Effector CD8-positive, alpha-beta T cell (primary cell): Measurements from ENCODE around the gene PRSS53.

Experiments used
- DNase-seq: peaks from one replicate; lab custom pipeline; 2025; lab: John Stamatoyannopoulos, UW

Gene PRSS53

DNA sequence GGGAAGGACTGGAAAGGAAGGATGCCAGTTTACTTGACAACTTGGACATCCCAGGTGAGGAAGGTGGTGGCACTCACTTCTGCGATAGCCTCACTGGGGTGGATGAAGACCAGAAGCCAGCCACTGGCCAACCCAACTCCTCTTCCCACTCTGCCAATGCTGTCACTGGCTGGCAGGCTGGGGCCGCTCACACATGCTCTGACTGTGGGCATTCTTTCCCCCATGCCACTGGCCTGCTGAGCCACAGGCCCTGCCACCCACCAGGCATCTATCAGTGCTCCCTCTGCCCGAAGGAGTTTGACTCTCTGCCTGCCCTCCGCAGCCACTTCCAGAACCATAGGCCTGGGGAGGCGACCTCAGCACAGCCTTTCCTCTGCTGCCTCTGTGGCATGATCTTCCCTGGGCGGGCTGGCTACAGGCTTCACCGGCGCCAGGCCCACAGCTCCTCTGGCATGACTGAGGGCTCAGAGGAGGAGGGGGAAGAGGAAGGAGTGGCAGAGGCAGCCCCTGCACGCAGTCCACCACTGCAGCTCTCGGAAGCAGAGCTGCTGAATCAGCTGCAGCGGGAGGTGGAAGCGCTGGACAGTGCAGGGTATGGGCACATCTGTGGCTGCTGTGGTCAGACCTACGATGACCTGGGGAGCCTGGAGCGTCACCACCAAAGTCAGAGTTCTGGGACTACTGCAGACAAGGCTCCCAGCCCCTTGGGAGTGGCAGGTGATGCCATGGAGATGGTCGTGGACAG lies 10.0 kb downstream of the PRSS53 start:
- DNase-seq = no peak

DNA sequence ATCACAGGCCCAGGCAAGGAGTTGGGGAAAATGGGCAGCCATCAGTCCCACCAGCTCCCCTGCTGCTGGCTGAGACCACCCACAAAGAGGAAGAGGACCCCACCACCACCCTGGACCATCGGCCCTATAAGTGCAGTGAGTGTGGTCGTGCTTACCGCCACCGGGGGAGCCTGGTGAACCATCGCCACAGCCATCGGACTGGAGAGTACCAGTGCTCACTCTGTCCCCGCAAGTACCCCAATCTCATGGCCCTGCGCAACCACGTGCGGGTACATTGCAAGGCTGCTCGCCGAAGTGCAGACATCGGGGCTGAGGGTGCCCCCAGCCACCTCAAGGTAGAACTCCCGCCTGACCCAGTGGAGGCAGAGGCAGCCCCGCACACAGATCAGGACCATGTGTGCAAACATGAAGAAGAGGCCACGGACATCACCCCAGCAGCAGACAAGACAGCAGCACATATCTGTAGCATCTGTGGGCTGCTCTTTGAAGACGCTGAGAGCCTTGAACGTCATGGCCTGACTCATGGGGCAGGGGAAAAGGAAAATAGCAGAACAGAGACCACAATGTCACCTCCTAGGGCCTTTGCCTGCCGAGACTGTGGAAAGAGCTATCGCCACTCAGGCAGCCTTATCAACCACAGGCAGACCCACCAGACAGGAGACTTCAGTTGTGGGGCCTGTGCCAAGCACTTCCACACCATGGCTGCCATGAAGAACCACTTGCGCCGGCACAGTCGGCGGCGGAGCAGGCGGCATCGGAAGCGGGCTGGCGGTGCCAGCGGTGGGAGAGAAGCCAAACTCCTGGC lies 10.9 kb downstream of the PRSS53 start:
- no peak for DNase-seq

DNA sequence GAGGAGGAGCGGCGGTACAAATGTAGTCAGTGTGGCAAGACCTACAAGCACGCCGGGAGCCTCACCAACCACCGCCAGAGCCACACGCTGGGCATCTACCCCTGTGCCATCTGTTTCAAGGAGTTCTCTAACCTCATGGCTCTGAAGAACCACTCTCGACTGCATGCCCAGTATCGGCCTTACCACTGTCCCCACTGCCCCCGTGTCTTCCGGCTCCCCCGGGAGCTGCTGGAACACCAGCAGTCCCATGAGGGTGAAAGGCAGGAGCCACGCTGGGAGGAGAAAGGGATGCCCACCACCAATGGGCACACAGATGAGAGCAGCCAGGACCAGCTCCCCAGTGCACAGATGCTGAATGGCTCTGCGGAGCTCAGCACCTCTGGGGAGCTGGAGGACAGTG lies 11.7 kb downstream of the PRSS53 start:
- no peak for DNase-seq

DNA sequence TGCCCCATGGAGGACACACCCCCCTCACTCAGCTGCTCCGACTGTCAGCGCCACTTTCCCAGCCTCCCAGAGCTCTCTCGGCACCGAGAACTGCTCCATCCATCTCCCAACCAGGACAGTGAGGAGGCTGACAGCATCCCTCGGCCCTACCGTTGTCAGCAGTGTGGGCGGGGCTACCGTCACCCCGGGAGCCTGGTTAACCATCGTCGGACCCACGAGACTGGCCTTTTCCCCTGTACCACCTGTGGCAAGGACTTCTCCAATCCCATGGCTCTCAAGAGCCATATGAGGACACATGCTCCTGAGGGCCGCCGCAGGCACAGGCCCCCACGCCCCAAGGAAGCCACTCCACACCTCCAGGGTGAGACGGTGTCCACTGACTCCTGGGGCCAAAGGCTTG lies 12.4 kb downstream of the PRSS53 start:
- no peak for DNase-seq

DNA sequence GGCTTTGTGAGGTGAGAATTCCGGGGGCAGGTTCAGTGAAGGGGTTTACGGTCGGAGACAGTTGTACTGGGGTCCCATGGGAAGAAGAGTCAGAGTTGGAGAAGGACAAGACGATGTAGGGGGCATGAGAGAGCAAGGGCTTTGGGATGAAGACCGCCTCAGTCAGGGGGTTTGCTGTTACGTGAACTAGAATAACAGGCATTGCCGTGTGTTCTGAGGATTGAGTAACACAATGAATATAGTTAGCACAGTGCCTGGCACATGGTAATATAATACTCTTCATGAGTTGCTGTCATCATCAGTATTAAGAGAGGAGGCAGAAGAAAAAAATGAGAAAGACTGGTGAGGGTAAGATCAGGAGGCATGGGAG lies 13.9 kb downstream of the PRSS53 start:
- no peak for DNase-seq

DNA sequence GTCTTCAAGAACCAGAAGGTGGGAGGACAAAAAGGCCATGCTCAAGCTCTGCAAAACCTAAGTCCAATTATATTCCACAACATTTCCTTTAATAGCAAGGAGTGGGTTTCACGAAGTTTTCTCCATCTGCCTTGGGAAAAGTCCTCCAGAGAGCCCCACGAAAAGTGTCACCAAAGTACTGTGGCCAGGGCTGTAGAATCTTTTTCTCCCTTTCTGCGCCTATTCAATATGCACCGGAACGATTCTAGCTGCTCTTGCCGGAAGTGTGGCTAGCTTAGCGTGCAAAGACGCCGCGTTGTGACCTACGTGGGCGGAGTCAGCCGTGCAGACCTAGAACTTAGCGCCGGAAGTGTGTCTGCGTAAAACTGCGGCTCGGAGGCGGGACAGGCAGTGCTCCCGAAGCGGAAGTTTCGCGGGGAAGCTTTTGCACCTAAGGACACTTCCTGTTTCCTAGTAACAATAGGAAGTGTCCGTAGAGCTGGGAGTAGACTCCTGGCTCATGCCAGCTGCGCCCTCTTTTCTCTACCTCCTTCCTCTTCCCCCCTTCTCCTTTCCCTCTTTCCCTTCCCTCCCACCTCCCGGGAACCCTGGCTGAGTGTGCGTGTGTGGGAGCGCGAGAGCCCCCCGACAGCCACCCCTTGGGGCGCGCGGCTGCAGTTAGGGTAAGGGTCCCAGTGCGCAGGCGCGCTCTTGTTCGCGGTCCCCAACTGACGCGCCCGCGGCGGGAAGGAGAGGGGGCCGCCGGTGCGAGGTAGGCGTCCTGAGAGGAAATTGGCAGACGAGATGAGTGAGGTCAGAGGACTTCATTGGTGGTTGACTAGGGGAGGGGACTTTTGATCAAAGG lies 14.6 kb downstream of the PRSS53 start, which contains the start of the genes ZNF646 and ZNF668:
TSS of gene ZNF646 (plus strand) at position 453 of the 844 bp plus-strand sequence. CDS start 1,903 bp downstream, outside the sequence.
TSS of gene ZNF668 (minus strand) at position 271 of the 844 bp plus-strand sequence. CDS start 9,781 bp downstream, outside the sequence.
- peak; percentile 93 for DNase-seq

DNA sequence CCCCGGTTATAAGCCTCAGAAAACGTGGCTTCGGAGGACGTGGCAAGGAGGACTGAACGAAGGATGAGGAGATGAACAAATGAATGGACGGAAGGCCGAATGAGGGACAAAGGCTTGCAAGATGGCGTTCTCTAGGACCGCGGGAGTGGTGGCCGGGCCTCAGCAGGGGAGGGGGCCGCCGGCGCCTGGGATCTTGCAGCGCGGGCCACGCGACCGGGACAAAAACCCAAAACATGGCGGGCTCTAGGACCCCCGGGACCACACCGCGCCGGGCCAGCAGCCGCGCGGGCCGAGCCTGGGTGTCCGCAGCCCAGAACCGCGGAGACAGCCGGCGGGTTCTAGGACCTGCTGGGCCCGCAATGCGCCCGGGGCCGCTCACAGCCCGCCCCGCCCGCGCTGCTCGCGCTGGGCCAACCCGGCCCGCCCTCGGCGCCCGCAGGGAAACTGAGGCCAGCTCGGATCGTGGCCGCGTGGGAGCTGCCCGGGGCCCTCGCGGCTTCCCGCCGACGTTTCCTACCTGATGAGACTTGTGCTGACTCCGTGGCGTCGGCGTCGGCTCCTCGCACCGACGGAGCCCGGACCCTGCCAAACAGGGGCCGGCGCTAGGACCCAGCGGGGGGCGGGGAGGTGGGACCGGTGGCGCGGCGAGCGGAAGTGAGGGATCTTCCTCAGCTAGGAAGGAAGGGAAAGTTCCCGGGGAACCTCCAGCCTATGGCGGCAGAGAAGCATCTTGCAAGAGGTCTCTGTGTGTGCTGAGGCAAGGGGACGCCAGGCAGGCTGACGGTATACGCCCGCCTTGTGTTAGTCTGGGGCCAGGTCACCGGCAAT lies 15.4 kb downstream of the PRSS53 start:
- peak; percentile 74 for DNase-seq

DNA sequence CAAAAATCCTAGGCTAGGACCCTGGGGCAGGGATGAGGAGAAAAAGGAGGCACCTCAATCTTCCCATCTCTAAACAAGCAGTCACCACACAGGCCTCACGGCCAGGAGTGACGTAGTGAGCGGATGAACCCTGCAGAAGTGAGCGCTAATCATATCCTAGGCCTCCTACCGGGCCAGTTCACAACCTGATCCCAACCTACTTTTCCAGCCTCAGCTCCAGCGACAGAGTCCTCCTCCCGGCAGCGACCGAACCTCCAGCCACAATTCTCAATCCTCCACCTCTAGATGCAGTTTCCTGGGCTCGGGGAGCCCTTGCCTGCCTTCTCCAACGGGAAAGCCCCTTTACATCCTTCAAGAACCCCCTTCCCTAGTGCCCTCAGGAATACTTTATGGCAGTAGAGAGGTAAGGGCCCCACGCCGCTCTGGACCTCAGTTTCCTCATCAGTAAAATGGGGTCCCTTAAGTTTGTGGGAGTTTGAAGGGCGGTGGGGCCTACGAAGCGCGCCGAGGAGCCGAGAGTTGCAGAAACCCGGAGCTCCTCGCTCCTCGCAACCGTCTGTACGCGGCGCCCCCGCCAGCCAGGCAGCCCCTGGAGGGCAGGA lies 16.1 kb downstream of the PRSS53 start:
- DNase-seq = no peak

DNA sequence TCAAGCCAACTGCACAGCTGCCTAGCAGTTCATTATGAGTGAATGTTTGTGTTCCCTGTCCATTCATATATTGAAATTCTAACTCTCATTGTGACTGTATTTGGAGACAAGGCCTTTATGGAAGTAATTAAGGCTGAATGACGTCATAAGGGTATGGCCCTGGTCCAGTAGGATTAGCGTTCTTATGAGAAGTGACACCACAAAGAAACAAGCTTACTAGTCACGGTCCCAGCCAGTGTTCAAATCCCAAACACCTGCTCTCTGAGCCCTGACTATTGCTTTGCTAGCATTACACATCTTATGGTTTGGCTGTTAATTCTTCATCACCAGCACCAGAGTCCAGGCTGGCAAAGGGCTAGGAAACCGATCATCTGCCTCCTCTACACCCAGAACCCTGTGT lies 16.9 kb downstream of the PRSS53 start:
- no peak for DNase-seq

DNA sequence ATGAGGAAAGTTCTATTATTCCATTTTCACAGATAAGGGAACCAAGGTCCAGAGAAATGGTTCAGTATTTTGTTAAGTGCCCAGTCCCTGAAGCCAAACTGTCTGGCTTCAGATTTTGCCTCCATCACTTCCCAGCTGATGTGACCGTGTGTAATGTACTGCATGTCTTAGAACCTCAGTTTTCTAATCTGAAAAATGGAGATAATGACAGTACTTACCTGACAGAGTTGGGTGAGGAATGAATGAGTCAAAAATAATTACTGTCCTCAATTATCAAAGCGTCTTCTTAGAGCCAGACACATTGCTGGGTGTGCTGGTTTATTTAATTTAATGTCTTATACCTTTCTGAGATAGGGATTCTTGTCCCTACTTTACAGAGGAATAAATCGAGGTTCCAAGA lies 21.4 kb downstream of the PRSS53 start:
- no peak for DNase-seq

DNA sequence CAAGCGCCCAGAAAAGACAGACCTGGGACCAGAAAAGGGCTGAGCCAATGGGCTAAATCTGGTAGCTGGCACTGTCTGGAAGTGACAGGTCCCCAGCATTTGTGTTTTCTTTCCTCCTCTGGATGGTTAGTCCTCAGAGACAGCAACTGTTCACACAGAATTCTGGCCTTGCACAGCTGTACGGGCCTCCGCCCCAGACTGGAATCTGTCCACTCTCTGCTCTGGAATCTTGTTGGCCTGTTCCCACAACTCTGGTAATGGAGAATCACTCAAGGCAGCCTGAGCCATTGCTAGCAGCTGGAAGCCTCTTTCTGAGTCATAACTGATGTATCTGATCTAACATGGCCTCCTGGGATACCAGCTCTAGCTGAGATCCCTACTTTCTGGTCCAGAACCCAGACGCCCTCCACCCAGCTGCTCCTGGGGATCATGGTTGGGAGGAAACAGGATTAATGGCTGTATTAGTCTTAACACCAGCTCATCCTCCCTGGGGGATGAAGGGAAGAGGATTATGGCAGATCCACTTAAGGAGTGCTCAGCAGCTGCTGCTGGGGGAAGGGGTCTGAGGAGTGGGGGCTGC lies 23.8 kb downstream of the PRSS53 start:
- DNase-seq = no peak

DNA sequence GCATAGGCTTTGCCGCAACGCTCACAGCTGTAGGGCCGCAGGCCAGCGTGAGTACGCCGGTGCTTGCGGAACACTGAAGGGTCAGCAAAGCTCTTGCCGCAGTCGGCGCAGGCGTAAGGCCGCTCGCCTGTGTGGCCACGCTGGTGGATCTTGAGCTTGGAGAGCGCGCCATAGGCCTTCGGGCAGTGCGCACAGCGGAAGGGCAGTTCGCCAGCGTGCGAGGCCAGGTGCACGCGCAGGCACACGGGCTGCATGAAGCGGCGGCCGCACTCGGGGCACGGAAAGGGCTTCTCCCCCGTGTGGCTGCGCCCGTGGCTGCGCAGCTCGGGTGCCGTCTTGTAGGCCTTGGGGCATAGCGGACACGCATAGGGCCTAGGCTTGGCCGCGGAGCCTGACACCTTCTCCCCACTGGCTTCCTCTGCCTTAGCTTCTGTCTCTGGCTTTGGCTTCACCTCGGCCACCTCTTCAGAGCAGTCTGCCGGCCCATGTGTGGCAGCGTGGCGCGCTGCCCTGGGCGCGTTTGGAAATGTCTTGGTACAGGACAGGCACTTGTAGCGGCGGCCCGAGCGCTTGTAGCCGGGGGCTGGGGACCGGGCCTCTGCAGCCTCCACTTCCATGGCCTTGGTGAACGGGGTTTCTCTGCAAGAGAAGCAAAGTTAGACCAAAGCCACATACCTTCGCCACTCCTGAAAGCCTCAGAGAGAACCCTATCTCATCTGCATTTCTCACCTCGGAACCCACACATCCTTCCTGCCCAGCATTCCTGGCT lies 24.7 kb downstream of the PRSS53 start:
- no peak for DNase-seq

DNA sequence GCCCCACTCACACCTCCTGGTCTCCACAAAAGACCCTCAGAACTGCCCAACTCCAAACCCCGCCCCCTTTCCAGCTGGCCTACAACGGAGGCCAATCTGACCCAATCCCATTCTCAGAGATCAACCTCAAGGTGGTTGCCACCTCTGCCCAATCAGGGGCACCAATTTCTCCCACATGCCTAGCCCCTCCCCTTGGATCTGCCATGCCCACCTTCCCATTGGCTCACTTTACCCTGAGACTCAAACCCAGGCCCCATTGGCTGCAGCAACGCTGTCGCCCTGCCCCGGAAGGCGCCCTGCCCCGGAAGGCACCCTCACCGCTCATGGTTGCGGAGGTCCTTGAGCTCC lies 25.3 kb downstream of the PRSS53 start:
- DNase-seq = no peak

DNA sequence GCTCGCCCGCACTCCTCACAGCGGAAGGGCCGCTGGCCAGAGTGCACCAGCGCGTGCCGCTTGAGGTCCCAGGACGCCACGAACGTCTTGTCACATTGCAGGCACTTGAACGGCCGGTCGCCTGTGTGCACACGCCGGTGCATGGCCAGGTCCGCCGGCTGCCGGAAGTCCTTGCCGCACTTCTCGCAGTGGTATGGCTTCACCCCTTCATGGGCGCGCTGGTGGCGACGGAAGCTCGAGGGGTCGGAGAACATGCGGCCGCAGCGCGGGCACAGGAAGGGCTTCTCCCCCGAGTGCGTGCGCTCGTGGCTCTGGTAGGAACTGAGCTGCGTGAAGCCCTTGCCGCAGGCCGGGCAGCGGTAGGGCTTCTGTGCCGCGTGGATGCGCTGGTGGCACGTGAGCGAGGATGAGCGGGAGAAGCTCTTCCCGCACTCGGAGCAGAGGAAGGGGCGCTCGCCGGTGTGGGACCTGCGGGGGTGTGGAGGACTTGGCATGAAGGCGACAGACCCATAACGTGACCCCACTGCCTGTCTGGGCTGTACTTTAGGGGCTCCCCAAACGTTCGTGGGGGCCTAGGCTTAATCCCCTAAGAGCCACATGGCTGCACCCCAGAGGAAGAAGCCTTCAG lies 26.8 kb downstream of the PRSS53 start:
- no peak for DNase-seq

DNA sequence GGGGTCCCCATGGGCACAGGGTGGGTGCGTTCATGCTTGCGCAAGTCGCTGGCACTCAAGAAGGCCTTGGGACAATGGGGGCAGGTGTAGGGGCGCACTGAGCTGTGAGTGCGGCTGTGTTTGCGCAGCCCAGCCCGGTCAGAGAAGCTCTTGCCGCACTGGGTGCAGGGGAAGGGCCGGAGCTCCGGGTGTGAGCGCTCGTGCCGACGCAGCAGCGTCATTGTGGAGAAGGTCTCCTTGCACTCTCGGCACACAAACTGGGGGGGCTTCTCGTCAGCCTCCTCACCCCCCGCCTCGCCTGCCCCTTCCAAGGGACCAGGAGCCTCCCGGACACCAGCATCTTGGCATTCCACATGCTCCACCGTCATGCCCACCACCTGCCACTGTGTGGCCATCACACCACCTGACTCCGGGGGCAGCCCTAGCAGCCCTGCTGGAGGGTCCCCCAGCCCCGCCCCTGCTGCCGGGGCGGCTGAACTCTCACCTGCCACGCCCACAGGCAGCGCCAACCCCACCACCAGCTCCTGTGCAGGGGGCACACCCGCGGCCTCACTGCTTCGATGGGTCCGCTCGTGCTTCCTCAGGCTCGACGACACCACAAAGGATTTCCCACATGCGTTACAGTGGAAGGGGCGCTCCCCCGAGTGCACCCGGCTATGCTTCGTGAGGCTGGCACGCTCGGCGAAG lies 27.5 kb downstream of the PRSS53 start:
- DNase-seq = no peak

DNA sequence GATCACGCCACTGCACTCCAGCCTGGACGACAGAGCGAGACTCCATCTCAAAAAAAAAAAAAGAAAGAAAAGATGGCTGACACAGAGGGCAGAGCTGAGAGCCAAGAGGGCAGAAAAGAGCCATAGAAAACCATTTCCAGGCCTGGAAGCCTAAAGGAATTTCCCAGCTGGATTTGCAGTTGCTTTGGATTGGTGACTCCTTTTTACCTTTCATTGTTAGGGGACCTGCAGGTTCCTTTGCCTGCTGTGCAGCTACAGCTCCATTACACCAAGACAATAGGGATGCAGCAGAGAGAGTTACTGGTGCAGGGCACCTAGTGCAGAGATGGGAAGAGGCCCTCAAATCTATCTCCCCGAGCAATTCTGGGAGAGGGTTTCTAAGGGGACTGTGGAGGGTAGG lies 33.1 kb downstream of the PRSS53 start:
- no peak for DNase-seq

DNA sequence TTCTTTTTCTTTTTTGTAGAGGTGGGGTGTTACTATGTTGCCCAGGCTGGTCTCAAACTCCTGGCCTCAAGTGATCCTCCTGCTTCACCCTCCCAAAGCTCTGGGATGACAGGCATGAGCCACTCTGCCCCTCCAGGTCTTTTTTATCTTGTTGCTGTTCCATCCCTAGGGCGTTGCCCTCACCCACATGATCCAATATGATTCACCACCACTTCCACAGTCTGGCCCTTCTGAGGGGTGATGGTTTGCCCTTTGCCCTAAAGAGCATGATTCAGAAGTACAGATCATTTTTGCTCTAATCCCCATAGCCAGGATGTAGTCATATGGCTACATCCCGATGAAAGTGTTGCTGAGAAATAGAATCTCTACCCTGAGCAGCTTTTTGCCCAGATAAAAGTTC lies 36.6 kb downstream of the PRSS53 start:
- DNase-seq = no peak

DNA sequence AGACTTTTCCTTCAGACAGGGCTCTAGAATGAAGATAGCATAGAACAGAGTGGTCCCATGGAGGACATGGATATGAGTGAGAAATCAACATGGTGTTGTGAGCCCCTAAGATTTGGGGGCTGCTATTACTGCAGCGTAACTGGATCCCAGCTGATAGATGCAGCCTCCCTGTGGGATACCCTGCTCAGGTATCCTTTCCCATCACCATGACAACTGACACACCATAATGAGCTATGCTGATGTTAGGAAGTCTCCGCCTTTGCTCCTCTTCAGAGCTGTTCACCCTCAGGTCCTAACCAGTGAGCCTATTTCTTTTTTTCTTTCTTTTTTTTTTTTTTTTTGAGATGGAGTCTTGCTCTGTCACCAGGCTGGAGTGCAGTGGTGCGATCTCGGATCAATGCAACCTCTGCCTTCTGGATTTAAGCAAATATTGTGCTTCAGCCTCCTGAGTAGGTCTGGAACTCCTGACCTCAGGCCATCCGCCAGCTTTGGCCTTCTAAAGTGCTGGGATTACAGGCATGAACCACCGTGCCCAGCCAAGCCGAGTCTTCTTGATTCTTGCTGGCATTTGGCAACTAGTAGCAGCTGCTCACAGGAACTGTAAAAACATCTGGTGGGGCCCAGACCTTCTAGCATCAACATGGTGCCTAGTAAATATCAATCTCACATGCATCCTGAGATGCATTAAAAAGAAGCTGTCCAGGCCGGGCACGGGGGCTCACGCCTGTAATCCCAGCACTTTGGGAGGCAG lies 38.3 kb downstream of the PRSS53 start:
- no peak for DNase-seq
